GM12875 (cell line): ENCODE data around the gene TLX2.

Experiments used
- H3K4me3 ChIP-seq: one replicate; pipeline ENCODE4 v1.5.1; 2011; ENCODE audit warnings: low read depth, low read length, control low read depth
- CTCF ChIP-seq: IDR thresholded peaks from 2 replicates; pipeline ENCODE4 v1.5.1; 2011; ENCODE audit warnings: low read depth, mild to moderate bottlenecking, control low read depth, inconsistent platforms, low read length, moderate library complexity, borderline replicate concordance; ENCODE audit not compliant: insufficient read depth

The TLX2 gene

GRCh38 chr2:74481431-74481830 is 32.8 kb upstream of the TLX2 start:
- TF ChIP-seq CTCF, result no peak
- peak overlapping the region; percentile 58 for H3K4me3 ChIP-seq

- no peak for TF ChIP-seq CTCF
- peak overlapping the region; percentile 58 for H3K4me3 ChIP-seq
Measured at GRCh38 chr2:74481961-74482800, 32.1 kb upstream of the TLX2 start.

DNA sequence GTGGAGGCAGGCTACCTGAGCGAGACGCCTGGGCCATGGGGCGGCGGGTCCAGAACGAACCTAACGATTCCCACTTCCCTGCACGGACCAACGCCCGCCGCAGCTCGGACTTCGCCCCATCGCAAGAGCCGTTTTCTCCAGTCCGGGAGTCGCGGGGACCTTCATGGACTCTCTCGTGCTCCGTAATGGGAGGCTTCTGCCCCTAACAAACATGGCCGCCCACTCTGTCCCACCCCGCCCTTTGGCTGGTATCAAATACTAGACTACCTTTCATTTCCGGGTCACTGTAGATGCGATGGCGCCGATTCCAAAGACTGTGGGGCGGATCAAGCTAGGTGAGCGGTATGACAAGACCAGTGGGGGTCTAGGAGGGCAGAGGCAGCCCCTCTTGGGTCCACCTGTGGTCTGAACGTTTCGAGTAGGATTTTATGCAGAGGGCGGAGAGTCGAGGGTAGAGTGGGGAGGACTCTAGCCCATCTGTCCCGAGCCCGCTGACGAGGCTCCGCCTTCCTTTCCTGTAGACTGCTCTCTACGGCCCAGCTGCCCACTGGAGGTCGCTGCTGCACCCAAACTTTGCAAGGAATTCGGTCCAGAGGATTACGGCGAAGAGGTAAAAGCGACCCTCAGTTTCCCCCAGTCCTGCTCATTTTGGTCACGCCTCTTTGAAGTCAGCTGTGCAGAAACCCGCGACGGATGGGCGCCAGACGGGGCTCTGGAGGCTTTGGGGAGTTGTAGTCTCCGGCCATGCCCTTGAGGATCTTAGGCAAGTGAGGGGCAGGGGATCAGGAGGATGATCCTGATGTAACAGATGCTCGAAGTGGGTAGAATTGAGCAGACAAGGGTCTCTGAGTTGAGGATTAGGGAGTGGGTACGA is 31.2 kb upstream of the TLX2 start, which contains the start of the genes CCDC142 and TTC31:
Gene CCDC142 (minus strand): TSS at position 198 of the 874 bp plus-strand sequence. CDS start 161 bp downstream, at position 37.
Gene TTC31 (plus strand): TSS at position 281 of the 874 bp plus-strand sequence. CDS start 15 bp downstream, at position 296.
- H3K4me3 ChIP-seq, result peak within 1 kb of the TSS; percentile 58
- TF ChIP-seq CTCF, result peak; percentile 96

- H3K4me3 ChIP-seq, result peak overlapping the region; percentile 58
Measured at GRCh38 chr2:74483675-74484164, 30.5 kb upstream of the TLX2 start.

GRCh38 chr2:74486141-74486540 is 28.1 kb upstream of the TLX2 start:
- no peak for TF ChIP-seq CTCF
- no peak overlapping the region for H3K4me3 ChIP-seq

GRCh38 chr2:74488643-74489481 is 25.4 kb upstream of the TLX2 start:
- H3K4me3 ChIP-seq, result no peak overlapping the region
- TF ChIP-seq CTCF, result no peak
